ENCODE results near the gene ZAP70.

DNA sequence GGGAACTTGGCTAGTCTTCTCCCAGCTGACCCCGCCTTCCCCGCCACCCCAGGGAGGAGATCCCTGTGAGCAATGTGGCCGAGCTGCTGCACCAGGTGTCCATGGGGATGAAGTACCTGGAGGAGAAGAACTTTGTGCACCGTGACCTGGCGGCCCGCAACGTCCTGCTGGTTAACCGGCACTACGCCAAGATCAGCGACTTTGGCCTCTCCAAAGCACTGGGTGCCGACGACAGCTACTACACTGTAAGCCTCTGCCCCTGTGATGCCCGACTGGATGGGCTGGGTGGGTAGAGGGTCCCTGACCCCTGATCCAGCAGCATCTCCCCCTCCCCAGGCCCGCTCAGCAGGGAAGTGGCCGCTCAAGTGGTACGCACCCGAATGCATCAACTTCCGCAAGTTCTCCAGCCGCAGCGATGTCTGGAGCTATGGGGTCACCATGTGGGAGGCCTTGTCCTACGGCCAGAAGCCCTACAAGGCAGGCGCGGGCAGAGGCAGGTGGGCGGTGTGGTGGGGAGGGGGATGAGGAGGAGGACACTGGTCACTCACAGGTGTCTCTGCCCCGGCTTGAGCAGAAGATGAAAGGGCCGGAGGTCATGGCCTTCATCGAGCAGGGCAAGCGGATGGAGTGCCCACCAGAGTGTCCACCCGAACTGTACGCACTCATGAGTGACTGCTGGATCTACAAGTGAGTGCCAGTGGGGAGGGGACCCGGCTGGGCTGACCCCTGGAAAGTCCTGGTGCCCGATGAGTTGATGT, 24.2 kb downstream of the ZAP70 start:
- no peak for TF ChIP-seq POLR2A (IDR thresholded peaks at IDR 0.05)
- TF ChIP-seq, protein P1, sequence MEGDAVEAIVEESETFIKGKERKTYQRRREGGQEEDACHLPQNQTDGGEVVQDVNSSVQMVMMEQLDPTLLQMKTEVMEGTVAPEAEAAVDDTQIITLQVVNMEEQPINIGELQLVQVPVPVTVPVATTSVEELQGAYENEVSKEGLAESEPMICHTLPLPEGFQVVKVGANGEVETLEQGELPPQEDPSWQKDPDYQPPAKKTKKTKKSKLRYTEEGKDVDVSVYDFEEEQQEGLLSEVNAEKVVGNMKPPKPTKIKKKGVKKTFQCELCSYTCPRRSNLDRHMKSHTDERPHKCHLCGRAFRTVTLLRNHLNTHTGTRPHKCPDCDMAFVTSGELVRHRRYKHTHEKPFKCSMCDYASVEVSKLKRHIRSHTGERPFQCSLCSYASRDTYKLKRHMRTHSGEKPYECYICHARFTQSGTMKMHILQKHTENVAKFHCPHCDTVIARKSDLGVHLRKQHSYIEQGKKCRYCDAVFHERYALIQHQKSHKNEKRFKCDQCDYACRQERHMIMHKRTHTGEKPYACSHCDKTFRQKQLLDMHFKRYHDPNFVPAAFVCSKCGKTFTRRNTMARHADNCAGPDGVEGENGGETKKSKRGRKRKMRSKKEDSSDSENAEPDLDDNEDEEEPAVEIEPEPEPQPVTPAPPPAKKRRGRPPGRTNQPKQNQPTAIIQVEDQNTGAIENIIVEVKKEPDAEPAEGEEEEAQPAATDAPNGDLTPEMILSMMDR (IDR thresholded peaks at IDR 0.05), result no peak
- no peak for TF ChIP-seq EP300 (IDR thresholded peaks at IDR 0.05; ENCODE audit: low read depth)
- no peak for TF ChIP-seq POLR2AphosphoS5 (IDR thresholded peaks at IDR 0.05)

Measured in transverse colon (tissue), 4 donors.